B cell (primary cell): ENCODE results near the gene MOSPD3.

Experiments
- EZH2 ChIP-seq: IDR thresholded peaks from 2 replicates; pipeline ENCODE4 v1.6.1; 2012; ENCODE audit warnings: borderline replicate concordance, low read depth, mild to moderate bottlenecking, moderate library complexity, low read length; ENCODE audit not compliant: insufficient read depth, poor library complexity, severe bottlenecking
- TF ChIP-seq, protein P1 (sequence below): fragments of 200-600 bp; IDR thresholded peaks from one replicate; pipeline ENCODE4 v1.8.0; 2022; ENCODE audit warnings: antibody characterized with exemption, mild to moderate bottlenecking

DNA sequence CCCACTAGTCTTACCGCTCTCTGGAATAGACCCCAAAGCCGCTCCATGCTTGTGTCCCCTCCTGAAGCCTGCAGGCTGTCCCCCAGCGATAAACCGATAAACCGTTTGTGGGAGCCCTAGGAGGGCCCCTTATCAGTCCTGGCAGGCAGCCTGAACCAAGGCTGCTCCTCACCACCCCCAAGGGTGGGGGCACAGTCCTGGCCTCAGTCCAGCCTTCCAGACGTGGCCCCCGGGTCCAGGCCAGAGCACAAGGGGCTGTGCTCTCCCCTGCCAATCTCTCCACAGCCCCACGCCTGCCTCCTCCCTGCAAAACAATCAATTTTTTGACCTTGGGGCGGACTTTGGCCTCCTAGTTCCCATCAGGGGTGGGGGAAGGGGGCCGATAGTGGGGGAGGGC lies 29.1 kb downstream of the MOSPD3 start, which contains the start of gene TFR2:
- TF ChIP-seq, protein P1, sequence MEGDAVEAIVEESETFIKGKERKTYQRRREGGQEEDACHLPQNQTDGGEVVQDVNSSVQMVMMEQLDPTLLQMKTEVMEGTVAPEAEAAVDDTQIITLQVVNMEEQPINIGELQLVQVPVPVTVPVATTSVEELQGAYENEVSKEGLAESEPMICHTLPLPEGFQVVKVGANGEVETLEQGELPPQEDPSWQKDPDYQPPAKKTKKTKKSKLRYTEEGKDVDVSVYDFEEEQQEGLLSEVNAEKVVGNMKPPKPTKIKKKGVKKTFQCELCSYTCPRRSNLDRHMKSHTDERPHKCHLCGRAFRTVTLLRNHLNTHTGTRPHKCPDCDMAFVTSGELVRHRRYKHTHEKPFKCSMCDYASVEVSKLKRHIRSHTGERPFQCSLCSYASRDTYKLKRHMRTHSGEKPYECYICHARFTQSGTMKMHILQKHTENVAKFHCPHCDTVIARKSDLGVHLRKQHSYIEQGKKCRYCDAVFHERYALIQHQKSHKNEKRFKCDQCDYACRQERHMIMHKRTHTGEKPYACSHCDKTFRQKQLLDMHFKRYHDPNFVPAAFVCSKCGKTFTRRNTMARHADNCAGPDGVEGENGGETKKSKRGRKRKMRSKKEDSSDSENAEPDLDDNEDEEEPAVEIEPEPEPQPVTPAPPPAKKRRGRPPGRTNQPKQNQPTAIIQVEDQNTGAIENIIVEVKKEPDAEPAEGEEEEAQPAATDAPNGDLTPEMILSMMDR: no peak
- TF ChIP-seq EZH2: no peak
